ENCODE measurements around the gene PRMT1. TPM values are rescaled to one million over a fixed set of nuclear protein-coding genes. Genes with fewer than 3 reads are reported as not detected.

The PRMT1 gene
- total RNA-seq, 2 experiments from 2014 or later: 384 to 448 TPM

DNA sequence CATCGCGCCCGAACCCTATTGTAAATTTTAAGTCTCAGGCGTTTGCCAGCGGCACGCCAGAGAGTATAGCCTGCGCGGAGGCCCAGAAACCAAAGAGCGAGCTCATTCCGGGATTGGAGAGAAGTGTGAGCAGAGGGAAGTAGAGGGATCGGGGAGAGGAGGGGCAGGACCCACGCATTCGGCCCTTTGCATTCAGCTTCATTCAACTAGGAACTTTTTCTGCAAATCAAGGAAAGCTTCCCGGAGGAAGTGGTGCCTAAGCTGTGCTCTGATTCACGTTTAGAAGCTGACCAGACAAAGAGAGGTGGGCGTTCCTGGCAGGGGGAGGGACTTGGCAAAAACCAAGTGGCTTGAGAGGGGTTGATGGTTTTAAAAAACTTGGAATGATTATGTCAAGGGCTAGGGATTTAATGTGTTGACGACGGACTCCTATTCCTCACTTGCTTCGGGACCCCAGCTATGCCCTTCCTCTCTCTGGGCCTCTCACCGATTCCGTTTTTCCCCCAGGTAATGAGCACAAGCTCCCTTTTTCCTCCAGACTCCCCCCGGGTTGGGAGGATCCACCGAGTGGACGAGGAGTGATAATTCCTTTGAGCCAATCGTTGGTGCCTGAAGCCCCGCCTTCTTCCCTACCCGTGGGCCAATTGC lies 811 bp upstream of the PRMT1 start:
- DNase-seq (peak; percentile 66), ATAC-seq (peak; percentile 7)
- peak overlapping the region; percentile 94 for H3K4me3 Mint-ChIP-seq
- ChIA-PET POLR2A (interaction anchor here (0.6 to 3.8 kb wide), 12 partner anchors 9 to 223 kb away, joined by 3 to 39 read pairs (median 4); partner anchors contain the start of genes ALDH16A1, BCL2L12, IRF3 and RPS11), CTCF (interaction anchor here (0.6 to 7.0 kb wide), 16 partner anchors 11 to 1502 kb away, joined by 3 to 62 read pairs (median 5); partner anchors contain the start of genes ADM5, BCL2L12, CPT1C and IRF3)
- peaks cover 38% of the 10 kb centered on the region for H3K4me1 Mint-ChIP-seq
- H3K27me3 Mint-ChIP-seq: no peaks in the 10 kb centered on the region
- intact Hi-C loops (cut with DNase I, micrococcal nuclease): loop anchor here (1.0 to 10.0 kb wide), 20 partner anchors 11 to 1419 kb away; partner anchors contain the start of genes BCL2L12 (in 2 of the 2), IRF3 (in 2 of the 2), RPS11 (in 2 of the 2) and AKT1S1 (in 1 of the 2)
- peak overlapping the region; percentile 99 for H3K27ac Mint-ChIP-seq
- H3K9me3 Mint-ChIP-seq (ENCODE audit: low read depth): no peaks in the 10 kb centered on the region
- H3K36me3 Mint-ChIP-seq (ENCODE audit: low read depth): peaks cover 26% of the 10 kb centered on the region

DNA sequence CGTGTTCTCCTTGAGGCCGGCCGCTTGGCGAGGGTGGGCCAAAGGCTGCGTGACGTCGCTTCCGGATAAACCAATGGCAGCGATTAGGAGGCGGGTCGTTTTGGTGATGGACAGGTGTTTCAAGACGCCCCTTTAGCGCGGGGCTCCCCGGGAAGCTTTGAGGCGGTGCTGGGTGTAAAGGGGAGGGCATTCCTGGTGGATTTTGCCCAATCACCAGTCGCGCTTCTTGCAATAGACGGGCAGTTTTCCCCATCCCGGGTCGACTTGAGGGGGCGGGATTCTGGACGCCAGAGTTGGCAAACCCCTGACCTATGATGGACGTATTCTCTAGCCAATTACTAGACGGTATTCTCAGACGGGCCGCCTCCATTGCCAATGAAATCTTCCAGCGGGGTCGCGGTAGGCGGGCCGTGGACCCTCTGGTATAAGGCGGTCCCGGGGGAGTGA lies 264 bp upstream of the PRMT1 start:
- intact Hi-C loops (cut with DNase I, micrococcal nuclease): loop anchor here (1.0 to 10.0 kb wide), 22 partner anchors 12 to 1420 kb away; partner anchors contain the start of genes BCL2L12 (in 2 of the 2), IRF3 (in 2 of the 2), RPS11 (in 2 of the 2) and AKT1S1 (in 1 of the 2)
- H3K4me3 Mint-ChIP-seq: peak overlapping the region; percentile 94
- H3K27me3 Mint-ChIP-seq: no peaks in the 10 kb centered on the region
- CTCF ChIA-PET: interaction anchor here (0.7 to 7.0 kb wide), 14 partner anchors 11 to 571 kb away, joined by 3 to 62 read pairs (median 5); partner anchors contain the start of genes ADM5, BCL2L12, CPT1C and IRF3
- peaks cover 26% of the 10 kb centered on the region for H3K36me3 Mint-ChIP-seq (ENCODE audit: low read depth)
- ATAC-seq (peak; percentile 77), DNase-seq (peak; percentile 100)
- POLR2A ChIA-PET: interaction anchor here (0.6 to 3.8 kb wide), 13 partner anchors 9 to 223 kb away, joined by 3 to 39 read pairs (median 4); partner anchors contain the start of genes ALDH16A1, BCL2L12, IRF3 and RPS11
- peaks cover 39% of the 10 kb centered on the region for H3K4me1 Mint-ChIP-seq
- H3K27ac Mint-ChIP-seq: peak overlapping the region; percentile 99
- H3K9me3 Mint-ChIP-seq (ENCODE audit: low read depth): no peaks in the 10 kb centered on the region

DNA sequence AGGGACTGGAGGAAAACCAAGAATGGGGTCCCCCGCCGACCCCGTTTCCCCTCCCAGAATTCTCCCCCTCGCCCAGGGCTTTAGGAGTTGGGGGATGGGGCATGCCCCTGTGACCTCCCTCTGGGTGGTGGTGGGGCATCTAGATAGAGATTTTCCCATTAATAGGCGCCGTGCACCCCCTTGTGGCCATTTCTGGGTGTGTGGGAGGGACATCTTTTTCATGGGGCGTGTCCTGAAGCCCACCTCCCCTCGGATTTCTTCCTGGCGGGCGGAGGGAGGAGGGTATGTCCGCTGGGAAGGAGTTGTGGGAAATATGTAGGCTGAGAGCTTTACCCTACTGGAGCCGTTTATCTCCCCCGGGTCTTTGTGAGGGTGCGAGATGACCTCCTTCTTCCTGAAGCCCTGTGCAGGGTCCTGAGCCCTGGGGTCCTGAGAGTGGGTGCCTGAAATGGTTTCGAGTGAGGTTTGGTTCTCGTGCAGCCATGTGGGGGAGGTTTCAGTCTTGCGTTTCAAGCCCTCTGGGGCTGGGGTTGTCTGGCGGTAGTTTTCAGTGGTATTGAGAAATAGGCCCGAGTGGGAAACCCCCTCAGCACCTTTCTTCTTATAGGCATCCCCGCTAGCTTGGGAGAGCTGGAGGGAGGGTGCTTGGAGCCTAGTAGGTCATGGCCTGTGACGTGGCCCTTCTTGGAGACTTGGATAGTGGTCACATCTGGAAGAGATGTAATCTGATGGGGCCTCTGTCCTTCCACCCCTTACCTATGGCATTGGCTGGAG lies 1.0 kb downstream of the PRMT1 start:
- ChIA-PET POLR2A (interaction anchor here (0.5 to 3.8 kb wide), 5 partner anchors 9 to 205 kb away, joined by 3 to 39 read pairs (median 3); partner anchors contain the start of genes FLT3LG, RRAS and SCAF1), CTCF (interaction anchor here (0.6 to 4.8 kb wide), 23 partner anchors 10 to 343 kb away, joined by 3 to 33 read pairs (median 4); partner anchors contain the start of genes ADM5, CPT1C, IRF3 and RRAS)
- peak overlapping the region; percentile 93 for H3K27ac Mint-ChIP-seq
- no peaks in the 10 kb centered on the region for H3K9me3 Mint-ChIP-seq (ENCODE audit: low read depth)
- no peaks in the 10 kb centered on the region for H3K27me3 Mint-ChIP-seq
- peaks cover 40% of the 10 kb centered on the region for H3K4me1 Mint-ChIP-seq
- DNase-seq (peak; percentile 91), ATAC-seq (peak; percentile 8)
- peaks cover 31% of the 10 kb centered on the region for H3K36me3 Mint-ChIP-seq (ENCODE audit: low read depth)
- peak overlapping the region; percentile 94 for H3K4me3 Mint-ChIP-seq
- intact Hi-C loops (cut with DNase I, micrococcal nuclease): loop anchor here (1.0 to 10.0 kb wide), 14 partner anchors 38 to 1421 kb away; partner anchors contain the start of genes CARD8 (in 1 of the 2), DBP (in 1 of the 2), FLT3LG (in 1 of the 2) and GYS1 (in 1 of the 2)

DNA sequence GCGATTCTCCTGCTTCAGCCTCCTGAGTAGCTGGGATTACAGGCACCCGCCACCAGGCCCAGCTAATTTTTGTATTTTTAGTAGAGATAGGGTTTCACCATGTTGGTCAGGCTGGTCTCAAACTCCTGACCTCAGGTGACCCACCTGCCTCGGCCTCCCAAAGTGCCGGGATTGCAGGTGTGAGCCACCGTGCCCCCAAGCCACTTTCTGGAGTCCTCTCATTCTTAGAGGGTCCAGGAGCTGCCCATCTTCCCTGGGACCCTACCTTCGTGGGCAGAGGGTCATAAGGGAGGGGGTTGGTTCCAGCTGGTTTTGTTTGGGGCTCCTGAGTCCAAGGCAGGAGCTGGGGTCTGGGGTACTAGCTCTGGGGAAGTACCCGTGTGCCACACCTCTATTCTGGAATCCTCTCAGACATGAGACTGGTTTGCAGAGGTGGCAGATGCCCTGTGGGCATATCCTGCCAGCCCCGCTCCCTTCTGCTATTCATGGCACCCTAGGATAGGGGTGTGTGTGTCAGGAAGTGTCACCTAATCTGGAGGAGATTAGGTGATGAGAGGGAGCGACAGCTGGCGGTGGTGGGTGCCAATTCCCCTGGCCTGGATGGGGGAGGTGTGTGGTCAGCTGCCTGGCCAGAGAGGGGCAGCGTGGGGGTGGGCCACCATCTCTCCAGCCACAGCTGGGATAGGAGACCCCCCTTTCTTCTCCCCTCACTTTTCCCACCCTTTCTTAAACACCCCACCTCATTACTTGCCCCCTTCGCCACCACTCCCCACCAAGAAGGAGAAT lies 2.1 kb downstream of the PRMT1 start:
- Mint-ChIP-seq H3K4me3 (peak overlapping the region; percentile 94), H3K36me3 (ENCODE audit: low read depth) (peaks cover 34% of the 10 kb centered on the region), H3K4me1 (peaks cover 40% of the 10 kb centered on the region), H3K9me3 (ENCODE audit: low read depth) (no peaks in the 10 kb centered on the region), H3K27ac (peak overlapping the region; percentile 93), H3K27me3 (no peaks in the 10 kb centered on the region)
- no peak for DNase-seq
- no peak for ATAC-seq
- intact Hi-C loops (cut with DNase I, micrococcal nuclease): loop anchor here (1.0 to 10.0 kb wide), 8 partner anchors 39 to 1422 kb away; partner anchors contain the start of genes CARD8 (in 1 of the 2), FLT3LG (in 1 of the 2), GYS1 (in 1 of the 2) and PNKP (in 1 of the 2)
- CTCF ChIA-PET: interaction anchor here (0.6 to 4.8 kb wide), 17 partner anchors 10 to 946 kb away, joined by 3 to 33 read pairs (median 4); partner anchors contain the start of genes ADM5, IRF3, RRAS and SCAF1
- POLR2A ChIA-PET: interaction anchor here (0.5 to 3.8 kb wide), 4 partner anchors 38 to 206 kb away, joined by 3 to 39 read pairs (median 4); partner anchors contain the start of genes FLT3LG, RRAS and SCAF1

DNA sequence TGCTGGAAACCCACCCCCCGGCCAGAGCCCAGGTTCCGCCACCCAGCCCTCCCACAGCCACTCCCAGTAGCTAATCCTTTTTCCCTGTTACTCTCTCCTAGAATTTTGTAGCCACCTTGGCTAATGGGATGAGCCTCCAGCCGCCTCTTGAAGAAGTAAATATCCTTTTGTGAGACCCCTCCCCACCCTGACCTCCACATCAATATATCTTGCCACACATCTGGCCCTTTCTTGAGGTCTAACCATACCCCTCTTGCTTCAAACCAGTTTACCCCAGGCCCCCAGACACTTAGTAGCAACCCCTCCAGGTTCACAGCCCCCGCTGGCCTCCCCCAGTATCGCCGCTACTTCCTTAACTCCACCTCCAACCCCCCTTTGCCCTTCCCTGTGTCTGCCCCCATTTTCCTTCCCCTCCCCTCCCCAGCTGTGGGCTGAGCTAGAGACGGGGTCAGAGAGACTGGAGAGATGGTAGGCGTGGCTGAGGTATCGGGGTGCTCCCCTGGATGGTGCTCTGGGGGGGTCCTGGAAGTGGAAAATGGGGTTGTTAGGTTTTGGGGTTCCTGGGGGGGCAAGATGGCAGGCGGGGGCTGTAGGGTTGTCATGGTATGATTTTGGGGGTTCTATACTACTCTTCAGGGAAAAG lies 2.8 kb downstream of the PRMT1 start:
- Mint-ChIP-seq H3K27ac (peak overlapping the region; percentile 75), H3K27me3 (no peaks in the 10 kb centered on the region), H3K4me3 (peak overlapping the region; percentile 46), H3K9me3 (ENCODE audit: low read depth) (no peaks in the 10 kb centered on the region), H3K4me1 (peaks cover 40% of the 10 kb centered on the region), H3K36me3 (ENCODE audit: low read depth) (peaks cover 37% of the 10 kb centered on the region)
- CTCF ChIA-PET: interaction anchor here (0.7 to 4.8 kb wide), 4 partner anchors 9 to 114 kb away, joined by 3 to 33 read pairs (median 3); partner anchors contain the start of genes ADM5, RRAS and SCAF1
- DNase-seq: no peak
- no peak for ATAC-seq
- POLR2A ChIA-PET: no interaction called here
- intact Hi-C loops (cut with DNase I, micrococcal nuclease): loop anchor here (1.0 to 10.0 kb wide), 7 partner anchors 100 to 1423 kb away; partner anchors contain the start of genes CARD8 (in 1 of the 2), GYS1 (in 1 of the 2), NOSIP (in 1 of the 2) and PNKP (in 1 of the 2)

DNA sequence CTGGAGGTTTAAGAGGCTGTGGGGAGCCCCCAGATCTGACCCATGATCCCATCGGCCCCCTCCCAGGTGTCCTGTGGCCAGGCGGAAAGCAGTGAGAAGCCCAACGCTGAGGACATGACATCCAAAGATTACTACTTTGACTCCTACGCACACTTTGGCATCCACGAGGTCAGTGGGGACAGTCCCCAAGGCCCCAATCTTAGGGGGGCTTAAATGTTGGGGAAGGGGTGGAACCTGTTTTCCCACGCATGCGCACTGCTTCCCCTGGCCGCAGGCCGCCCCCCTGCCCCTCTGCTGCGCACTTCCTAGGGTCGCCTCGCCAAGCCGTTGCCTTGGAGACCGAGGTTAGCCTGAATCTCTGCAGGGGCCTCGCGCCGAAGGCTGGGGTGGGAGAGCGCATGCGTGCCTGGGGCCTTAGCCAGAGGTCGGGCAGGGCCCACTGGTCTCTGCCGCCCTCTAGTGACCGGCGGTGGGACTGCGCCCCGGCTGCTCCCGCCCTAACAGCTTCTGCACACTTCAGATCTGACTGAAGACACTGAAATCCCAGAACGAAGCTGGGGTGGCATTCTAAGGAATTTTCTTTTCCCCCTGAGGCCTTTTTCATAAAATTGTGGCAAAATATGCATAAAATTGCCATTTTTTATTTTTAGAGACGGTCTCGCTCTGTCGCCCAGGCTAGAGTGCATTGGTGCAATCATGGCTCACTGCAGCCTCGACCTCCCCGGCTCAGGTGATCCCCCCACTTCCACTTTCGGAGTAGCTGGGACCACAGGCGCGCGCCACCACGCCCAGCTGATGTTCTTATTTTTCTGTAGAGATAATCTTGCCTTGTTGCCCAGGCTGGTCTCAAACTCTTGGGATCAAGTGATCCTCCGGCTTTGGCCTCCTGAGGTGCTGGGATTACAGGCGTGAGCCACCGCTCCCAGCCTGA lies 3.6 kb downstream of the PRMT1 start:
- intact Hi-C loops (cut with DNase I, micrococcal nuclease): loop anchor here in 1 of 2 experiments (1.0 kb wide), 2 partner anchors 100 to 177 kb away; partner anchors contain the start of gene NOSIP
- peak; percentile 5 for ATAC-seq
- H3K36me3 Mint-ChIP-seq (ENCODE audit: low read depth): peaks cover 45% of the 10 kb centered on the region
- peak overlapping the region; percentile 46 for H3K4me3 Mint-ChIP-seq
- H3K27ac Mint-ChIP-seq: peak overlapping the region; percentile 75
- H3K27me3 Mint-ChIP-seq: no peaks in the 10 kb centered on the region
- ChIA-PET POLR2A (no interaction called here), CTCF (interaction anchor here (0.5 to 4.8 kb wide), 15 partner anchors 9 to 1792 kb away, joined by 3 to 33 read pairs (median 4); partner anchors contain the start of genes ADM5, PTOV1, RRAS and SCAF1)
- H3K9me3 Mint-ChIP-seq (ENCODE audit: low read depth): no peaks in the 10 kb centered on the region
- H3K4me1 Mint-ChIP-seq: peaks cover 40% of the 10 kb centered on the region
- peak; percentile 98 for DNase-seq

DNA sequence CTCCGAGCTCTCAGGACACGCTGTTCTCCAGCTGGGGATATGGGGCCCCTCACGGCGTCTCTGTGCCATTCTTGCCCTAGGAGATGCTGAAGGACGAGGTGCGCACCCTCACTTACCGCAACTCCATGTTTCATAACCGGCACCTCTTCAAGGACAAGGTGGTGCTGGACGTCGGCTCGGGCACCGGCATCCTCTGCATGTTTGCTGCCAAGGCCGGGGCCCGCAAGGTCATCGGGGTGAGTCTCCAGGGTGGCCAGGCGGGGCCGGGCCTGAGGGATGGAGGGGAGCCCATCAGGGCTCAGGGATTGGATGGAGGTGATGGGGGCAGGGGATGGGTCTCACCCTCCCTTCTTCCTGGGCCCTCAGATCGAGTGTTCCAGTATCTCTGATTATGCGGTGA lies 4.8 kb downstream of the PRMT1 start:
- intact Hi-C loops (cut with DNase I, micrococcal nuclease): no loop called here
- Mint-ChIP-seq H3K27ac (no peak overlapping the region), H3K4me3 (no peak overlapping the region), H3K9me3 (ENCODE audit: low read depth) (no peaks in the 10 kb centered on the region), H3K36me3 (ENCODE audit: low read depth) (peaks cover 47% of the 10 kb centered on the region), H3K4me1 (peaks cover 34% of the 10 kb centered on the region), H3K27me3 (no peaks in the 10 kb centered on the region)
- CTCF ChIA-PET: interaction anchor here (0.7 to 4.8 kb wide), 4 partner anchors 34 to 135 kb away, joined by 3 to 33 read pairs (median 4); partner anchors contain the start of genes RRAS and SCAF1
- POLR2A ChIA-PET: no interaction called here
- DNase-seq (no peak), ATAC-seq (no peak)

DNA sequence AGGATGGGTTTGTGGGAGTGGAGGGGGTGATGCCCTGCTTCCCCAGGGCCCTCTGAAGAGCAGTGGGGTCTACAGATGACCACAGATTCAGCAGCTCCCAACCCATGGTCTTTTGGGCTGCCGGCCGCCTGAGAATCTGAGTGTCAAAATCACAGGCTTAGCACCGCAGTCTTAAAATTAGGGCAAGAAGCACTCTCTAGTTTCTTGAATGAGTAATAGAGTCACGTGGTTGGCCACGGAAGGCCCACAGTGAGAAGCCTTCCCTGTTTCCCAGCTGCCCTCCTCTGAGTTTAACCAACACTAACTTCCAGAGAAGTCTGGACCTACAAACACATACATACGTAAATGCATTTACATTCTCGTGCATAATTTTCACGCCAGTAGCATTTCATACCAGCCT lies 5.2 kb downstream of the PRMT1 start:
- no peaks in the 10 kb centered on the region for H3K27me3 Mint-ChIP-seq
- ATAC-seq (no peak), DNase-seq (no peak)
- H3K4me3 Mint-ChIP-seq: no peak overlapping the region
- intact Hi-C loops (cut with DNase I, micrococcal nuclease): no loop called here
- ChIA-PET POLR2A (interaction anchor here (0.6 kb wide), 1 partner anchor 173 kb away, joined by 5 read pairs; no protein-coding TSS in a partner anchor), CTCF (interaction anchor here (0.7 kb wide), 1 partner anchor 35 kb away, joined by 3 read pairs; no protein-coding TSS in a partner anchor)
- no peak overlapping the region for H3K27ac Mint-ChIP-seq
- H3K9me3 Mint-ChIP-seq (ENCODE audit: low read depth): no peaks in the 10 kb centered on the region
- peaks cover 49% of the 10 kb centered on the region for H3K36me3 Mint-ChIP-seq (ENCODE audit: low read depth)
- peaks cover 34% of the 10 kb centered on the region for H3K4me1 Mint-ChIP-seq

DNA sequence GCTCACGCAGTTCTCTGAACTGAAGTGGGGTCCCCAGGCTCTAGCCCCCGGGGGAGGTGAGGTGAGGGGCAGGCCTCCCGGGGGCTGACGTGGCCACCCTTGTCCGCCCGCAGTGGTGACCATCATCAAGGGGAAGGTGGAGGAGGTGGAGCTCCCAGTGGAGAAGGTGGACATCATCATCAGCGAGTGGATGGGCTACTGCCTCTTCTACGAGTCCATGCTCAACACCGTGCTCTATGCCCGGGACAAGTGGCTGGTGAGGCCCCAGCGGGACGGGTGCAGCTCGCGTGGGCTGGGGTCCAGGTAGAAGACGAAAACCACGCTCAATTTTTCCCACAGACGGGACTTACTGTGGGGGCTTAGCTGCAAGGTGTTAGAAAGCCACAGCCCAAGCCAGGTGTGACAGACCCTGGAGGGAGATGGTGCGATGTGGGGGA lies 6.8 kb downstream of the PRMT1 start:
- H3K36me3 Mint-ChIP-seq (ENCODE audit: low read depth): peaks cover 52% of the 10 kb centered on the region
- ChIA-PET CTCF (no interaction called here), POLR2A (no interaction called here)
- ATAC-seq (no peak), DNase-seq (no peak)
- no peaks in the 10 kb centered on the region for H3K27me3 Mint-ChIP-seq
- H3K27ac Mint-ChIP-seq: no peak overlapping the region
- no peak overlapping the region for H3K4me3 Mint-ChIP-seq
- intact Hi-C loops (cut with DNase I, micrococcal nuclease): no loop called here
- no peaks in the 10 kb centered on the region for H3K9me3 Mint-ChIP-seq (ENCODE audit: low read depth)
- H3K4me1 Mint-ChIP-seq: peaks cover 32% of the 10 kb centered on the region

Measured in activated CD4-positive, alpha-beta T cell treated with anti-CD3 and anti-CD28 coated beads for 36 hours (primary cell).